GM21825 (cell line): Measurements from ENCODE around the gene NYAP1.
A peak's percentile ranks its signal among the peaks of the same experiment; 100 is the strongest.
"Not testable (repeated sequence)": the region's sequence is repeated elsewhere in the genome, so short reads cannot be mapped to it uniquely, and the experiment has no call there.

Experiments used
- ATAC-seq: cut with Tn5 transposase; IDR thresholded peaks from one replicate; pipeline ENCODE4 v1.9.1; 2021; ENCODE audit warnings: mild to moderate bottlenecking, moderate library complexity; ENCODE audit not compliant: unreplicated experiment

Gene NYAP1

DNA sequence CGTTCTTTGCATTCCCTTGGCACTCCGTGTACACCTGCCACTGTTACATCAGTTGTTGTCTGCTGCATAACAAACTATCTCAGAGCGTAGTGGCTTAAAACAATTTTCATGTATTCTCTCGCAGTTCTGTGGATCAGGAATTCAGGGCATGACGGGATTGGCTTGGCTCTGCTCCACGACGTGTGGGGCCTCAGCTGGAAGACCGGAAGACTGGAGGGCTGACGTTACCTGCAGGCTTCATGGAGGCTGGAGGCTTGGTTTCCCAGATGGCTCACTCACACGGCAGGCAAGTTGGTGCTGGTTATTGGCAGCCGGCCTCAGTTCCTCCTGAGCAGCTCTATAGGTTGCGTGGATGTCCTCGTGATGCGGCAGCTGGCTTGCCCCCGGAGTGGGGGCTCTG, 25.5 kb downstream of the NYAP1 start:
- ATAC-seq, result no peak

DNA sequence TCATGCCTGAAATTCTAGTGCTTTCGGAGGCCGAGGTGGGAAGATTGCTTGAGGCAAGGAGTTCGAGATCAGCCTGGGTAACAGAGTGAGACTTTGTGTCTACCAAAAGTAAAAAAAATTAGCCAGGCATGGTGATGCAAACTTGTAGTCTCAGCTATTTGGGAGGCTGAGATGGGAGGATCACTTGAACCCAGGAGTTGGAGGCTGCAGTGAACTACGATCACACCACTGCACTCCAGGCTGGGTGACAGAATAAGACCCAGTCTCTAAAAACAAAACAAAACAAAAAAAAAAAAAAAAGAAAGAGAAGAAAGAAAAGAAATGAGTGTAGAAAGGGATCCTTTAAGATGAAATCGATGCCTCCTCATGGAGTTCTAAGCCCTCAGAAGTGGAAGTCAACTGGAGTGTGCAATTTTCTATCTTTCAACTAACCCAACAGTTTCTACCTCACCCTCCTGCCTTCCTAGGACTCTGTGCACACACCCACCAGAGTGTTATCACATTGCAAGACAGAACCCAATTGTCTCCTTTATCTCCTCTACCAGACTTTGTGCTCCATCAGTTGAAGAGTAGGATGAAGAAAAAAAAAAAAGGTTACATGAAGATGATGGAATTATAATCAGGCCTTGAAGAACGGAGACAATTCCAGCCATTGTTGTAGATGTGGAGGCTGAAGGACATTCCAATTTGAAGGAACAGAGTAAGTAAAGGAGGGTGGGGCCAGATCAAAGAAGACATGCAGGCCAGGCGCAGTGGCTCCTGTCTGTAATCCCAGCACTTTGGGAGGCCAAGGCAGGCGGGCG, 26.9 kb downstream of the NYAP1 start:
- no peak for ATAC-seq

DNA sequence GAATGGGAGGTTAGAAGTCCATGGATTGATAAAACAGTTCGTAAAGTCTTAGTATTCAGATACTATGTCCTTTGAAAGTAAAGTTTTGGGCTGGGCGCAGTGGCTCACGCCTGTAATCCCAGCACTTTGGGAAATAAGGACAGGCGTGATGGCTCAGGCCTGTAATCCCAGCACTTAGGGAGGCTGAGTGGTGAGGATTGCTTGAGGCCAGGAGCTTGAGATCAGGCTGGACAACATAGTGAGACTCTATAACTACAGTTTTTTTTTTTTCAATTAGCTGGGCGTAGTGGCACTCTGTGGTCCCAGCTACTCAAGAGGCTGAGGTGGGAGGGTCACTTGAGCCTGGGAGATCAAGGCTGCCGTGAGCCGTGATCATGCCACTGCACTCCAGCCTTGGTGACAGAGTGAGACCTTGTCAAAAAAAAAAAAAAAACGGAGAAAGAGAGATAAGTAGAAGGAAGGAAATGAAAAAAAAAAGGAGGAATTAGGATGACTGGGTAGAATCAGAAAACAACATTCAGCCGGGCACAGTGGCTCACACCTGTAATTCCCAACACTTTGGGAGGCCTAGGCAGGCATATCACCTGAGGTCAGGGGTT, 29.6 kb downstream of the NYAP1 start:
- no peak for ATAC-seq

DNA sequence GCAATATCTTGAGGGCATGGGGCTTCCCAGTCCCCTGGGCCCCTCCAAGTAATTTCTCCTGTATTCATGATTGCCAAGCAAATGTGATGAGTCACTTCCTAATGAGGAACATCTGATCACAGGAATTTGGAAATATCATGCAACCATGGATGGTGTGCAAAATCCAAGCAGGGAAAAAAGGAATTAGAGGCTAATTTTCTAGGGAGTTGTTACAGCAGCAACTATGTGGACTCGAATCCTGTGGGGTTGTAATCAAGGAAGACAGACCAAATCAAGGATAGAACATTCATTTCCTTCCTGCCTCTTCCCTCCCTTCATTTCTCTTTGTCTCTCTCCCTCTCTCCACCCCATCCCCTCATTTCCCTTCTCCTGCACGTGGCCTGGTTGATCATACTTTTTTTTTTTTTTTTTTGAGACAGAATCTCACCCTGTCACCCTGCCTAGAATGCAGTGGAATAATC, 31.4 kb downstream of the NYAP1 start:
- no peak for ATAC-seq

DNA sequence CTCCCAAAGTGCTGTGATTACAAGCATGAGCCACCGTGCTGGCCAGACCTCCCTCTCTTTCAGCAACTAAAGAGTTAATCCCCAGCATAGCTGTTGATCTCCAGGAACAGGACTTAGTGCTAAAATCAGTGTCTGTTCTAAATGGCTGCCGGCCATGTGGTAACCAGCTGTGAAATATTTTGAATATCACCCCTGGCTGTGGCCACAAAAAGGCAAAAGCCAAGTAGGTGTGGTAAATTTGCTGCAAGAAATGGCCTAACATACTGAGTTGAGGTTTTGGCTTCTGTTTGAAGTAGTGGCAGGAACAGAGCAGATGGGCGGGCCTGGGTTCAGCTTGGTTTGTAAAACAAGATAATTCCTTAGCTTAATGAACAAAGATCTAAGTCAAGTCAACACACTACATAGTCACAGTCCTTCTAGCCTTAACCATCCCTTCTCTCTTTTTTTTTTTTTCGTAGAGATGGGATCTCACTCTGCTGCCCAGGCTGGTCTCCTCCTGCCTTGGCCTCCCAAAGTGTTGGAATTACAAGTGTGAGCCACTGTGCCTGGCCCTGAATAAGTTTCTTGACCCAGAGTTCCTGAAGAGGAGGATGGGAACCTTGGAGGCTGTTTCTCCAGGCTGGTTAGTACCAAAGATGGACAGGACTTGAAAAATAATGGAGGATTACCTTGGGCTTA, 32.5 kb downstream of the NYAP1 start:
- ATAC-seq, result no peak

DNA sequence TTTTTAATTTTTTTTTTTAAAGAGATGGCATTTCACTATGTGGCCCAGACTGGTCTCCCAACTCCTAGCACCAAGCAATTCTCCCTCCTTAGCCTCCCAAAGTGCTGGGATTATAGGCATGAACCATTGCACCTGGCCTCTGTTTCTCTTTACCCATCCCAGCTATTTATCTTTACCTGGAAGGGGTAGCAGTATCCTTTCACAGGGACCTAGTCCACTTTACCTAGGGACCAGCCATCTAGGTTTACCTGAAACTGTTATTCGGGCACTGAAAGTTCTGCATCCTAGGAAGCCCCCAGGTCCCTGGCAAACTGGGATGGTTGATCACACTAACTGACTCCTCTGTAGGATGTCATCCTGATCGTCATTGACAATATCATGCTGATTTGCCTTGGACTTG, 33.6 kb downstream of the NYAP1 start:
- ATAC-seq, result no peak

DNA sequence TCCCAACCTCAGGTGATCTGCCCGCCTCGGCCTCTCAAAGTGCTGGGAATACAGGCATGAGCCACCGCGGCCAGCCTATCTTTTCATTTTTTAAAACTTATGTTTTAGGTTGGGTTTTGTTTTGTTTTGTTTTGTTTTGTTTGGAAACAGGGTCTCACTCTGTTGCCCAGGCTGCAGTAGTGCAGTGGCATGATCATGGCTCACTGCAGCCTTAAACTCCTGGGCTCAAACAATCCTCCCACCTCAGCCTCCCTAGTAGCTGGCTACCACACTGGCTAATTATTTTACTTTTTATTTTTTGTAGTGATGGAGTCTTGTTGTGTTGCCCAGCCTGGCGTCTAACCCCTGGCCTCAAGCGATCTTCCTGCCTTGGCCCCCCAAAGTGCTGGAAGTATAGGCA, 35.9 kb downstream of the NYAP1 start:
- no peak for ATAC-seq

DNA sequence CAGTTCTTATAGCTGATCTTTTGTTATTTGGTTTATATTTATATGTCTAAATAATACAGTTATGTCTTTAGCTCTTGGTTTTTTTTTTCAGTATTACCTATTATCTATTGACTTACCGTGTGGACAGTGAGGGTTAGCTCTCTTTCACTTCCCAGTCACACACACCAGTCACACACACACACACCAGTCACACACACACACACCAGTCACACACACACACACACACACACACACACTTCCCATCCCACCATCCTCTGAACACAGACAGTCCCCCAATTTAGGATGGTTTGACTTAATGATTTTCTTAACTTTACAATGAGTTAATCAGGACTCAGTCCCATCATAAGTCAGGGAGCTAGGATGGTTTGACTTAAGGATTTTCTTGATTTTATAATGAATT, 36.4 kb downstream of the NYAP1 start:
- no peak for ATAC-seq

DNA sequence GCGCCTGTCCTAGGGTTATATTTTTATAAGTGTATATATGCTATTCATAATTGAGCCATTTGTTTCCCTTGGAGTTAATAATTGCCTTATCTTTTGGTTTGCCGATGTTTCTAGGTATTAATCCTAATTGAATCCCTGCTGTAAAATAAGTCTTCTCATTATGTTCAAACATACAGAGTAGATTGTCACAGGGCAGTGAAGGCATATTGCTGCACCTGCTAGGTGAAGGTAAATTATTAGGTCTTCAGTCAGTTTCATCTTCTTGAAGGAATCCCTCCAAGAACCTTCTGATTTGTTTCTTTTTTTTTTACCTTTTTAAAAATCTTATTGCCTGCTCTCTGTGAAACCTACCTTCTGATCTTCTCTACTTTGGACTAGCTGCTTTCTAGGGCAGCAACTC, 37.3 kb downstream of the NYAP1 start:
- no peak for ATAC-seq

DNA sequence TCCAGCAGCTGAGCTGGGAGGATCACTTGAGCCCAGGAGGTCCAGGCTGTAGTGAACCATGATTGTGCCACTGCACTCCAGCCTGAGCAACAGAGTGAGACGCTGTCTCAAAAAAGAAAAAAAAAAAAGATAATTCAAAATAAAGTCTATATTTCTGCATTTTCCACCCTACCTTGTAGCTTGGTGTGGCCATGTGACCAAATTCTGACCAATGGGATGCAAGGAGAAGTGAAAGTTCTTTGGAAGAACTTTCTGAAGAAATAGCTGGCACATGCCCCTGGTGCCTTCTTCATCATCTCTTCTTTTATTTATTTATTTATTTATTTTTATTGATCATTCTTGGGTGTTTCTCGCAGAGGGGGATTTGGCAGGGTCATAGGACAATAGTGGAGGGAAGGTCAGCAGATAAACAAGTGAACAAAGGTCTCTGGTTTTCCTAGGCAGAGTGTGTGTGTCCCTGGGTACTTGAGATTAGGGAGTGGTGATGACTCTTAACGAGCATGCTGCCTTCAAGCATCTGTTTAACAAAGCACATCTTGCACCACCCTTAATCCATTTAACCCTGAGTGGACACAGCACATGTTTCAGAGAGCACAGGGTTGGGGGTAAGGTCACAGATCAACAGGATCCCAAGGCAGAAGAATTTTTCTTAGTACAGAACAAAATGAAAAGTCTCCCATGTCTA, 38.3 kb downstream of the NYAP1 start:
- ATAC-seq, result not testable (repeated sequence)

DNA sequence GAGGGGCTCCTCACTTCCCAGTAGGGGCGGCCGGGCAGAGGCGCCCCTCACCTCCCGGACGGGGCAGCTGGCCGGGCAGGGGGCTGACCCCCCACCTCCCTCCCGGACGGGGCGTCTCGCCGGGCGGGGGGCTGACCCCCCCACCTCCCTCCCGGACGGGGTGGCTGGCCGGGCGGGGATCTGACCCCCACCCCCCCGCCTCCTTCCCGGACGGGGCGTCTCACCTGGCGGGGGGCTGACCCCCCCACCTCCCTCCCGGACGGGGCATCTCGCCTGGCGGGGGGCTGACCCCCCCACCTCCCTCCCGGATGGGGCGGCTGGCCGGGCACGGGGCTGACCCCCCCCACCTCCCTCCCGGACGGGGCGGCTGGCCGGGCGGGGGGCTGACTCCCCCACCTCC, 39.5 kb downstream of the NYAP1 start:
- not testable (repeated sequence) for ATAC-seq

DNA sequence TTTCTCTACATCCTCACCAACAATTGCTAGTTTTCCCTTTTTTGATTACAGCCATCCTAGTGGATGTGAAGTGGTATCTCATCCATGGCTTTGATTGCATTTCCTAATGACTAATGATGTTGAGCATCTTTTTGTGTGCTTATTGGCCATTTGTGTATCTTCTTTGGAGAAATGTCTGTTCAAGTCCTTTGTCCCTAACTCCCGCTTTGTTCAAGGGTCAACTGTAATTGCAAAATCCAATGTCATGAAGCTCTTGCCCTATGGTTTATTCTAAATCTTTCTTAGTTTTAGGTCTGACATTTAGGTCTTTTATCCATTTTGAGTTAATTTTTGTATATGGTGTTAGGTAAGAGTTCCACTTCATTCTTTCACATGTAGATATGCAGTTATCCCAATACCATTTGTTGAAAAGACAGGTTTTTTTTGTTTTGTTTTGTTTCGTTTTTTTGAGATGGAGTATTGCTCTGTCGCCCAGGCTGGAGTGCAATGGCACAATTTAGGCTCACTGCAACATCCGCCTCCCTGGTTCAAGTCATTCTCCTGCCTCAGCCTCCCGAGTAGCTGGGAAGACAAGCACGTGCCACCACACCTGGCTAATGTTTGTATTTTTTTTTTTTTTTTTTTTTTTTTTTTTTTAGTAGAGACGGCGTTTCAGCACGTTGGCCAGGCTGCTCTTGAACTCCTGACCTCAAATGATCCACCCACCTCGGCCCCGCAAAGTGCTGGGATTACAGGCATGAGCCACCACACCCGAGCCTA, 44.6 kb downstream of the NYAP1 start:
- not testable (repeated sequence) for ATAC-seq

DNA sequence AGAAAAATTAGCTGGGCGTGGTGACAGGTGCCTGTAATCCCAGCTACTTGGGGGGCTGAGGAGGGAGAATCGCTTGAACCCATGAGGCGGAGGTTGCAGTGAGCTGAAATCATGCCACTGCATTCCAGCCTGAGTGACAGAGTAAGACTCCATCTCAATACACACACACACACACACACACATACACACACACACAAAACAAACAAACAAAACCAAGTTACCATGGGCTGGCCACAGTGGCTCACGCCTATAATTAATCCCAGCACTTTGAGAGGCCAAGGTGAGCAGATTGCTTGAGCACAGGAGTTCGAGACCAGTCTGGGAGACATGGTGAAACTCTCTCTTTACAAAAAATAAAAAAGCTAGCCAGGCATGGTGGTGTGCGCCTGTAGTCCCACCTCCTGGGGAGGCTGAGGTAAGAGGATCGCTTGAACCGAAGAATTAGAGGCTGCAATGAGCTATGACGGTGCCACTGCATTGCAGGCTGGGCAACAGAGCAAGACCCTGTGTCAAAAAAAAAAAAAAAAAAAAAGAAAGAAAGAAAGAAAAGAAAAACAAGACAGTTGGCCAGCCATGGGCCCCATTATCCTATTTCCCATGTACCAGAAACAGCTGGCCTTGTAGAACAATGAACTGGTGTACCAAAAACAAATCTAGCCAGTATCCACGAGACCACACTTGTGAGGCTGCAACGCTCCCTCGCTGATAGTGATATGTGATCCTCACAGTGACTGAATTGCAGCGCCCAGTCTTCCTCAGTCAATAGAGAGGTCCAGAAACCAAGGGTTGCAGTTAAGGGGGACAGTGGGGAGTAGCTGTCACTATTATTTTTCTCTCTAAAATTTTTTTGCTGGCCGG, 48.7 kb downstream of the NYAP1 start:
- no peak for ATAC-seq

DNA sequence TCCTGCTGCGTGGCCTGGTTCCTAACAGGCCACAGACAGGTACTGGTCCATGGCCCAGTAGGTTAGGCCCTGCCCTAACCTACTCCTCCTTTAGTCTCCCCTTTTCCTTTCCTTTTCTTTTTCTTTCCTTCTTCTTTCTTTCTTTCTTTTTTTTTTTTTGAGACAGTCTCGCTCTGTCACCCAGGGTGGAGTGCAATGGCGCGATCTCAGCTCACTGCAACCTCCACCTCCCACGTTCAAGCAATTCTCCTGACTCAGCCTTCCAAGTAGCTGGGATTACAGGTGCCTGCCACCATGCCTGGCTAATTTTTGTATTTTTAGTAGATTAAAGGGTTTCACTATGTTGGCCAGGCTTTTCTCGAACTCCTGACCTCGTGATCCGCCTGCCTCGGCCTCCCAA, 52.3 kb downstream of the NYAP1 start:
- ATAC-seq, result not testable (repeated sequence)

DNA sequence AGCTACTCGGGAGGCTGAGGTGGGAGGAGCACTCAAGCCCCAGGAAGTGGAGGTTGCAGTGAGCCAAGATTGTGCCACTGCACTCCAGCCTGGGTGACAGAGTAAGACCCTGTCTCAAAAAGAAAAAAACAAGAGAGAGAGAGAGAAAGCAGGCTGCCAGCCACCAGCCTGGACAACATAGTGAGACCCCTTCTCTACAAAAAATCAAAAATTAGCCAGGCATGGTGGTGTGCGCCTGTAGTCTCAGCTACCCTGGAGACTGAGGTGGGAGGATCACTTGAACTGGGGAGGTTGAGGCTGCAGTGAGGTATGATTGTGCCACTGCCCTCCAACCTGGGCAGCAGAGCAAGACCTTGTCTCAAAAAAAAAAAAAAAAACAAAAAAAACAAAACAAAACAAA, 53.0 kb downstream of the NYAP1 start:
- not testable (repeated sequence) for ATAC-seq

DNA sequence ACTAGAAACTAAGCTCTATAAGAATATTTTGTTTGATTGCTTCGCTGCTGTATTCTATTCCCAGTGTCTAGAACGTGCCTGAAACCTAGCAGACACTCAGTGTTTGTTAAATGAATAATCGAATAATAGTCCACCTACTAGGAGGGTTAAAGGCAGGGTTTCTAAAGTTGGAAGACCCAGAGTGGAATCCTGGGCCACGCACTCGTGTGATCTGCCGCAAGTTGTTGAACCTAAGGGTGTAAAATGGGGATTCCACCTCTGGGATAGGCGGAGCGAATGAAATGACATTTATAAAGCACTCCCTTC, 54.6 kb downstream of the NYAP1 start:
- ATAC-seq, result no peak

DNA sequence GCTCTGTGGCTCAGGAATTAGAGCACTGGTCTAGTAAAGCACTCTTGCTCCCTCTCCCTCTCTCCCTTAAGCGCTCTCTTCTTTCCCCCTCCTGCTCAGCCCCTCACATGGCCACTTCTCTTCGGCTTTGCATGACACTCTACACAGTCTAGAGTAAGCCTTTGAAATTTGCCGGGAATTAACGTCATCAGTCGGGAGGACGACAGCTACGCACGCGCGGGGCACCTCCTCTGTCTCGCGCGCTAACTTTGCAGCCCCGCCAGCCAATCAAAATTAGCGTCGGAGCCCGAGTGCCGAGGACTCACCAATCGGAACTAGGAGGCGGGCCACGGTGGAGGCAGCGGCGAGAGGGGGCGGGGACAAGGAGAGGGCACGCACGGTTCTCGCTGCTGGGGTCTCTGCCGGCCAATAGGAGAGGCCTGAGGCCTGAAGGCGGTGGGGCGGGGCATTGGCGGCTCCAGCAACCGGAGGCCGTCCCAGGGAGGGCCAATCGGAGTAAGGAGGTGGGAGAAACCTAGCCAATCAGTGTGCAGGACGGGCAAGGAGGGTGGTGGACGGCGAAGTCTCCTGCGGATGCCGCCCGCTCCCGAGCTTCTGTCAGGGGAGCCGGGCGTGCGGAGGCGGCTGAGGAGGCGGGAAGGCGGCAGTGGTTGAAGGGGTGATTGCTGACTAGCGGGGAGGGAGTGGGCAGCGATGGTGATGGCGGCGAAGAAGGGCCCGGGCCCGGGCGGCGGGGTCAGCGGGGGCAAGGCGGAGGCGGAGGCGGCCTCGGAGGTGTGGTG, 55.1 kb downstream of the NYAP1 start, which contains the start of gene AGFG2:
AGFG2 (plus strand) TSS at position 550 of the 782 bp plus-strand sequence; CDS start at position 694, 144 bp downstream.
- ATAC-seq, result peak; percentile 94

DNA sequence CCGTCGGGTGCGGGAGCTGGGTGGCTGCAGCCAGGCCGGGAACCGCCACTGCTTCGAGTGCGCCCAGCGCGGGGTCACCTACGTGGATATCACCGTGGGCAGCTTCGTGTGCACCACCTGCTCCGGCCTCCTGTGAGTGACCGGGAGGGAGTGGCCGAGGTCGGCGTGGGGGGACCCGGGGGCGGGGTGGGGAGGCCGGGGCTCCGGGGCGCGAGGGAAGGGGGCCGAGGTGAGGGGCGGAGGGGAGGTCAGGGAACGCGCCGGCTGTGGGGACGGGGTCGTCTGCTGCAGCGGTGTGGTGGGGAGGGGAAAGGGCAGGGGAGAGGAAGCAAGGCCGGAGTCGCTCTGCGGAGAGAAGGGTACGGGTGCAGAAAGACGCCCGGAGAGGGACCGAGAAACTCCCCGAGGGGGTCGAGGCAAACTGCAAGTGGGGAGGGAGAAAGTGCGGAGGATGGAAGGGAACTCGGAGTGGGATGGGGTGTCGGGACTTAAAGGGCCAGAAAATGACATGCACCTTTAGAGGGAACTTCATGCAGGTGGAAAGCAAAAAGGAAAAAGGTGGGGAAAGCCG, 55.8 kb downstream of the NYAP1 start:
- ATAC-seq, result no peak
